HG02938 (cell line): ENCODE measurements around the gene NAXD.
A peak's percentile ranks its signal among the peaks of the same experiment; 100 is the strongest.
"Not testable (repeated sequence)": the region's sequence is repeated elsewhere in the genome, so short reads cannot be mapped to it uniquely, and the experiment has no call there.

Experiments used
- ATAC-seq: cut with Tn5 transposase; IDR thresholded peaks from one replicate; pipeline ENCODE4 v1.9.1; 2021; ENCODE audit warnings: mild to moderate bottlenecking, moderate library complexity; ENCODE audit not compliant: unreplicated experiment

The NAXD gene

DNA sequence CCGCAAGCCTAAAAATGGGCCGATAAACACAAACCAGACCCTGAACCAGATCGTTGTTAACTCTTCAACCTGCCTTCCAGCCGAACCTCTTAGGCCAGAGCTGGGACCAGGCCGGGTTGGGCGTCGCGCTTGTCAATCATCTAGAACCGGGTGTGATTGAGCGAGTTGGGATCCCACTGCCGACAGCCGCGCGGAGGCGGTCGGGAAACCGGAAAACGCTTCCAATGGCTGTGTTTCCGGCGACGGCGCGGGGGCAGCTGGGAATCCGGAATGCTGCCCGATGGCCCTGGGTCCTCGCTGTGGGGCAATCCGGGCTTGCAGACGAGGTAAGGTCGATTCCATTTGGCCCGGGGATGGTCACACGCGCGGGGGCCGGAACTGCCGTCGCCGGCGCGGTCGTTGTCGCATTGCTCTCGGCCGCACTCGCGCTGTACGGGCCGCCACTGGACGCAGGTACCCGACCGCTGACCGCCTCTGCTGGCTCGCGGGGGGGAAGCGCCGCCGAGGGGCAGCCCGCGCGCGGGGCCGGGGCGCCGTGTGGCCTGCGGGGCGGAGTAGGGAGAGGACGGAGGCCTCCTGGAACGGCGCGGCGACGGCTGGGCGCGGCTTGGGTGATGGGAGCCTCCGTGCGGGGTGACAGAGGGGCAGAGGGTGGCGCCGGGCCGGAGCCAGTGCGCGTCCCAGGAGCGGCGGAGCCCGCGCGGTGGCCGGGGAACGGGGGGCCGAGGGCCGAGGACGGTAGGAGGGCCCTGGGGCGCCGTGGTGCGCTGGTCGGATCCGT lies at the start of gene NAXD:
Gene NAXD (plus strand): TSS at position 224 of the 781 bp plus-strand sequence. CDS start 57 bp downstream, at position 281.
- peak; percentile 84 for ATAC-seq

DNA sequence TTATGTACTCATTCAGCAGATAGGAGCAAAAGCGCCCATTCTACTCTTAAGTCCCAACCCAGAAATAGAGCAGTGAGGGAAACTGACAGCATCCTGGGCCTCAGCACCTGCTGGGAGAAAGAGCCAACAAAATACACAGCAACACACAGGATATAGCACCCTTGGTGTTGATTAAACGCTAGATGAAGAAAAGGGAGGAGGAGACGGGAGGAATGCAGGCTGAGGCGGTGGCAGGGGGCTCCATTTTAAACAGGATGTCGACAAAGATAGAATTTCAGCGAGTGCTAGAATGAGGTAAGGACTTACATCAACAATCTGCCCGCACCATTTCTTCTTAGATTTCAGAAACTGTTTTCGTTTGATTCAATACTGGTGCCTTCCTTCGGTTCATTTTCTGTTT lies 49.2 kb upstream of the NAXD start:
- ATAC-seq: no peak

- no peak for ATAC-seq
Measured at GRCh38 chr13:110568612-110569011, 46.7 kb upstream of the NAXD start.

- ATAC-seq: not testable (repeated sequence)
Measured at GRCh38 chr13:110569962-110570361, 45.4 kb upstream of the NAXD start.

GRCh38 chr13:110570886-110571285 lies 44.5 kb upstream of the NAXD start:
- ATAC-seq: no peak

DNA sequence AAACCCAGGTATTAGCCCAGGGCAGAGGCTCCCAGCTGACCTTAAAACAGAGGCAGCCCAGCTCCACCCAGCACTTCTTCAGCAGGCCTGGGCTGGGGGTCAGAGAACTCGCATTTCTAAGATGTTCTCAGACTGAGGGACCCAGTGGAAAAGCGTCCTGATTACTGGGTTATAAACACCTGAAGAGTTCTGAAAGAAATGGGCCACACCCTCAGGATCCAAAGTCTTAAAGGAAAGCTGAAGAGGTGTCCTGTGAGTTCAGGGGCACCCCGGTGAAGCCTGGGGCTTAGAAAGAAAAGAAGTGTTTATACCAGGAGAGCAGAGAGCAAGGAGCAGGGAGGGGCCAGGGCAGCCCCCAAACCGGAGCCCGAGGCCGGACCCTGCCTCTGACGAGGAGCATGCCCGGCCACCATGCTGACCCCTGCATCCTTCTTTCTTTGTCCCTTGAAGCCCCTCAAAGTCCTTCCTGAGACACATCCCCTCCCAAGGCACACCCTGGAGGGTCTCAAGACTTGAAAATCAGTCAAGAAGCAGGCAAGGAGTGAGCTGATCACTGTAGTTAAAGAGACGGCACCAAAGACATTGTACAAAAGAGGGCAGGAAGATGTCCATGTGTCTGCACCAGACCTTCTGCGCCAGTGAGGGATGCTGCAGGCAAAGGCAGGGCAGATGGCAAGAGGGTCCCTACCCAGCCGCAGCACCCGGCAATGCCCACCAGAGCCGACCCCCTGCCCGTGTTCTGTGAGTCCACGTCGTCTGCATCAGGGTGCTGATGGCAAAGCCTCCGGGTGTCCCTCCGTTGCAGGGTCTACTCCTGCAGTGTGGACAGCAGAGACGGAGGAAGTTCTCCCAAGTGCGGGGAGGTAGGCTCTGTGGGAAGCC lies 43.2 kb upstream of the NAXD start:
- ATAC-seq: no peak

GRCh38 chr13:110572778-110573118 lies 42.6 kb upstream of the NAXD start:
- no peak for ATAC-seq

DNA sequence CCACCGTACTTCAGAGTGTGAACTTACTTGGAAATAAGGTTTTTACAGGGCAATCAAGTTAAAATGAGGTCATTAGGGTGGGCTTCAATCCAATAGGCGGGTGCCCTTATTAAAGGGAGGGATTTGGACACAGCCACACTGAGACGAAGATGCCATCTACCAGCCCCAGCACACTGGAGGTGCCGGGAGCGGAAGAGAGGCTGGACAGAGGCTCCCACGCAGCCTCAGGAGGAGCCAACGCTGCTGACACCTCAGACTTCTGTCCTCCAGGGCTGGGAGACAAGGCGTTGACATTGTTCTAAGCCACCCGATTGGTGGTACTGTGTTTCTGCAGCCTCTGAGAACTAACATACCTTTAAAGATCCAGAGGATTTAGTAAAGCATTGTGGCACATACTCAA lies 41.2 kb upstream of the NAXD start:
- no peak for ATAC-seq

GRCh38 chr13:110575322-110576069 lies 39.8 kb upstream of the NAXD start:
- ATAC-seq: peak; percentile 85

- ATAC-seq: no peak
Measured at GRCh38 chr13:110576070-110576394, 39.3 kb upstream of the NAXD start.

GRCh38 chr13:110576736-110577476 lies 38.4 kb upstream of the NAXD start:
- no peak for ATAC-seq

DNA sequence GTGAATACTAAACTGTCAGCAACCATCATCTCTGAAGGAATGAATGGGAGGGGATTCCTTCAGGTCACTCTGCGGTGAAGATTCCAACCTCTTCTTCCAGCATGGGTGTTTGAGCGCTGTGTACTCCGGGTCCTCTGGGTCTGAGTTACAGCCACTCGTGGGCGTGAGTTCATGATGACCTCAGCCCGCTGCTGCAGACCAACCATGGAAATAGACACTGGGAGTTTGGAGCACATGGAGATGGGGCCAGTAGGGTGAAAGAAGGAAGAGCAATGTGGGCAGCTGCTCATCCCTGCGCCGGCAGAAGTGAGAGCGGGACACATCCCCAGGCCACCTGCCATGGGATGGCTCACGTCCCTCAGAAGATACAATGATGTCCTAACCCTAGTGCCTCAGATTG lies 37.0 kb upstream of the NAXD start:
- no peak for ATAC-seq

- ATAC-seq: no peak
Measured at GRCh38 chr13:110580800-110581199, 34.5 kb upstream of the NAXD start.

GRCh38 chr13:110581506-110582185 lies 33.7 kb upstream of the NAXD start:
- ATAC-seq: no peak

GRCh38 chr13:110582421-110582954 lies 32.9 kb upstream of the NAXD start:
- no peak for ATAC-seq

GRCh38 chr13:110583178-110583865 lies 32.0 kb upstream of the NAXD start:
- no peak for ATAC-seq

- no peak for ATAC-seq
Measured at GRCh38 chr13:110589793-110590390, 25.5 kb upstream of the NAXD start.

- no peak for ATAC-seq
Measured at GRCh38 chr13:110590577-110590976, 24.8 kb upstream of the NAXD start.

DNA sequence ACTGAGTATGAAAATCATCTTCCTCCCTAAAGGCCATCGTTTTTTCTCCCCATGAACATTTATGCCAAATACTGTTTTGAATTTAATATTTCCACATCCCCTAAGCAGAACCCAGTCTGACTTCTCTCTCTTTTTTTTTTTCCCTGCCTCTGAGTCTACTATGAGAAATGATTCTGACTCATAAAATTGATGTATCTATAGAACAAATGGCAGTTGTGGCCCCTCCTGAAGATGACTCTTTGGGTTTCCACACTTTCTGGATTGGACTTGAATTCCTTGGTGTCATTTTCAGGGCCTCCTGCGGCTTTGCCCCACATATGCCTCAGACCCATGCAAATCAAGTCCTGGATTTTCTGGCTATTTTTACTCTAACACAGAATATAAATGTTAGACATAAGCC lies 22.7 kb upstream of the NAXD start:
- no peak for ATAC-seq
